ENCODE data around the gene TSGA10.
"Not testable (repeated sequence)": the region's sequence is repeated elsewhere in the genome, so short reads cannot be mapped to it uniquely, and the experiment has no call there.

TSGA10 gene

GRCh38 chr2:99152199-99152895, 2.4 kb downstream of the TSGA10 start:
- DNase-seq (ENCODE audit: low read depth in 3 of 3), result no peak

GRCh38 chr2:99150706-99151105, 4.0 kb downstream of the TSGA10 start:
- no peak for DNase-seq (ENCODE audit: low read depth in 3 of 3)

GRCh38 chr2:99141110-99142108, 13.3 kb downstream of the TSGA10 start, which contains the start of gene C2orf15:
Gene C2orf15, plus strand, starts transcription at chr2:99141707. Its CDS starts 8,852 bp downstream, at chr2:99150559.
- DNase-seq (ENCODE audit: low read depth in 3 of 3), result peak; percentile 93 to 98 (median 95)

- no peak for DNase-seq (ENCODE audit: low read depth in 3 of 3)
Observed at GRCh38 chr2:99140860-99141109, 14.0 kb downstream of the TSGA10 start.

- DNase-seq (ENCODE audit: low read depth in 3 of 3), result no peak
Observed at GRCh38 chr2:99140056-99140859, 14.5 kb downstream of the TSGA10 start.

GRCh38 chr2:99139003-99139402, 15.7 kb downstream of the TSGA10 start:
- DNase-seq (ENCODE audit: low read depth in 3 of 3), result no peak

GRCh38 chr2:99135044-99135556, 19.6 kb downstream of the TSGA10 start:
- DNase-seq (ENCODE audit: low read depth in 3 of 3), result not testable (repeated sequence)

GRCh38 chr2:99127981-99128380, 26.8 kb downstream of the TSGA10 start:
- no peak for DNase-seq (ENCODE audit: low read depth in 3 of 3)

- no peak for DNase-seq (ENCODE audit: low read depth in 3 of 3)
Observed at GRCh38 chr2:99112617-99113016, 42.1 kb downstream of the TSGA10 start.

GRCh38 chr2:99111945-99112344, 42.8 kb downstream of the TSGA10 start:
- no peak for DNase-seq (ENCODE audit: low read depth in 3 of 3)

GRCh38 chr2:99111236-99111635, 43.5 kb downstream of the TSGA10 start:
- no peak for DNase-seq (ENCODE audit: low read depth in 3 of 3)

- DNase-seq (ENCODE audit: low read depth in 3 of 3), result no peak
Observed at GRCh38 chr2:99106913-99107312, 47.8 kb downstream of the TSGA10 start.

GRCh38 chr2:99104006-99104405, 50.7 kb downstream of the TSGA10 start:
- DNase-seq (ENCODE audit: low read depth in 3 of 3), result no peak

- DNase-seq (ENCODE audit: low read depth in 3 of 3), result no peak
Observed at GRCh38 chr2:99101697-99102096, 53.0 kb downstream of the TSGA10 start.

GRCh38 chr2:99096728-99097127, 58.0 kb downstream of the TSGA10 start:
- no peak for DNase-seq (ENCODE audit: low read depth in 3 of 3)

- no peak for DNase-seq (ENCODE audit: low read depth in 3 of 3)
Observed at GRCh38 chr2:99088017-99088416, 66.7 kb downstream of the TSGA10 start.

- no peak for DNase-seq (ENCODE audit: low read depth in 3 of 3)
Observed at GRCh38 chr2:99086385-99086784, 68.4 kb downstream of the TSGA10 start.

GRCh38 chr2:99085421-99085820, 69.3 kb downstream of the TSGA10 start:
- no peak for DNase-seq (ENCODE audit: low read depth in 3 of 3)

GRCh38 chr2:99084256-99084655, 70.5 kb downstream of the TSGA10 start:
- DNase-seq (ENCODE audit: low read depth in 3 of 3), result no peak

GRCh38 chr2:99081891-99082290, 72.9 kb downstream of the TSGA10 start:
- no peak for DNase-seq (ENCODE audit: low read depth in 3 of 3)

GRCh38 chr2:99079226-99079625, 75.5 kb downstream of the TSGA10 start:
- DNase-seq (ENCODE audit: low read depth in 3 of 3), result no peak

GRCh38 chr2:99072551-99072950, 82.2 kb downstream of the TSGA10 start:
- no peak for DNase-seq (ENCODE audit: low read depth in 3 of 3)

Data from stimulated activated CD4-positive, alpha-beta T cell treated with anti-CD3 and anti-CD28 coated beads, TNF-alpha, amount 100 ng/mL, for 48 hours (primary cell).